IMR-90 (cell line): ENCODE measurements around the gene PLAAT4. TPM values are rescaled to one million over a fixed set of nuclear protein-coding genes. Genes with fewer than 3 reads are reported as not detected.

Experiments
- ATAC-seq: fragments of 200-7000 bp; cut with Tn5 transposase; 2 replicates; pipeline ENCODE4 v1.9.1; 2020; ENCODE audit warnings: low read depth, mild to moderate bottlenecking, moderate library complexity
- BruUV-seq: library from RNA; stranded (reverse); fragments of 400-500 nt; replicated peaks from 2 replicates; lab custom pipeline; 2021; lab: Mats Ljungman, UMichigan
- CTCF ChIA-PET: fragments of 300-600 bp; formaldehyde crosslinking; extraction: SDS; loops from one replicate; lab custom pipeline; 2021; ENCODE audit warnings: antibody characterized with exemption; lab: Yijun Ruan, JAX
- POLR2A ChIA-PET: fragments of 300-600 bp; sonication (Branson Sonifier 250); formaldehyde crosslinking; loops from one replicate; lab custom pipeline; 2022; ENCODE audit warnings: antibody characterized with exemption; ENCODE audit not compliant: unreplicated experiment; lab: Charles Lee
- DNase-seq: peaks from one replicate; pipeline ENCODE4 v3.0.0; 2013
- H2AFZ ChIP-seq: replicated peaks from 2 replicates; pipeline ENCODE3; 2013; ENCODE audit warnings: low read length, mild to moderate bottlenecking; ENCODE audit not compliant: poor library complexity
- H2AK5ac ChIP-seq: 2 replicates; pipeline ENCODE4 v1.6.1; 2013; ENCODE audit warnings: low read depth, low read length, inconsistent platforms
- H2AK9ac ChIP-seq: replicated peaks from 2 replicates; pipeline ENCODE3; 2013; ENCODE audit warnings: mild to moderate bottlenecking, low read depth, low read length, moderate library complexity; ENCODE audit not compliant: poor library complexity
- H2BK120ac ChIP-seq: 2 replicates; pipeline ENCODE4 v1.6.1; 2013; ENCODE audit warnings: low read depth, low read length, inconsistent platforms
- H2BK15ac ChIP-seq: 3 replicates; pipeline ENCODE4 v1.6.1; 2013; ENCODE audit warnings: low read depth, low read length, inconsistent platforms
- H2BK20ac ChIP-seq: 2 replicates; pipeline ENCODE4 v1.6.1; 2013; ENCODE audit warnings: low read depth, mild to moderate bottlenecking, inconsistent platforms, low read length, moderate library complexity
- H2BK5ac ChIP-seq: 2 replicates; pipeline ENCODE4 v1.6.1; 2013; ENCODE audit warnings: mild to moderate bottlenecking, low read depth, low read length, inconsistent platforms; ENCODE audit not compliant: poor library complexity, severe bottlenecking
- H3K14ac ChIP-seq: replicated peaks from 2 replicates; pipeline ENCODE4 v1.6.1; 2013; ENCODE audit warnings: low read depth, low read length, inconsistent platforms
- H3K18ac ChIP-seq: 2 replicates; pipeline ENCODE4 v1.6.1; 2013; ENCODE audit warnings: low read depth, low read length, control low read depth
- H3K23ac ChIP-seq: 2 replicates; pipeline ENCODE4 v1.6.1; 2013; ENCODE audit warnings: low read depth, low read length, inconsistent platforms
- H3K27ac ChIP-seq: 2 replicates; pipeline ENCODE4 v1.5.1; 2013; ENCODE audit warnings: mild to moderate bottlenecking, control low read depth, low read length; ENCODE audit not compliant: insufficient read depth
- H3K27me3 ChIP-seq: 2 replicates; pipeline ENCODE4 v1.6.1; 2013; ENCODE audit warnings: low read length; ENCODE audit not compliant: control insufficient read depth, insufficient read depth
- H3K36me3 ChIP-seq: 2 replicates; pipeline ENCODE4 v1.6.1; 2013; ENCODE audit warnings: low read length, mixed read lengths; ENCODE audit not compliant: control insufficient read depth, insufficient read depth
- H3K4ac ChIP-seq: 2 replicates; pipeline ENCODE4 v1.6.1; 2013; ENCODE audit warnings: low read depth, low read length, inconsistent platforms
- H3K4me1 ChIP-seq: 2 replicates; pipeline ENCODE4 v1.6.1; 2013; ENCODE audit warnings: low read length, mixed read lengths; ENCODE audit not compliant: control insufficient read depth, insufficient read depth
- H3K4me2 ChIP-seq: 2 replicates; pipeline ENCODE4 v1.6.1; 2013; ENCODE audit warnings: low read depth, mild to moderate bottlenecking, control low read depth, low read length, moderate library complexity
- H3K4me3 ChIP-seq: 2 replicates; pipeline ENCODE4 v1.5.1; 2013; ENCODE audit warnings: low read depth, mild to moderate bottlenecking, control low read depth, low read length, moderate library complexity; ENCODE audit not compliant: insufficient read depth
- H3K56ac ChIP-seq: 2 replicates; pipeline ENCODE4 v1.6.1; 2013; ENCODE audit warnings: low read length, inconsistent platforms; ENCODE audit not compliant: insufficient read depth; ENCODE audit errors: extremely low read depth
- H3K79me1 ChIP-seq, 2 experiments: 2 replicates each; pipeline ENCODE4 v1.6.1; 2013; ENCODE audit warnings: low read length in 2 of 2, inconsistent platforms in 1 of 2, low read depth in 1 of 2
- H3K9ac ChIP-seq: 2 replicates; pipeline ENCODE4 v1.6.1; 2013; ENCODE audit warnings: low read depth, low read length, control low read depth
- H3K9me1 ChIP-seq: 2 replicates; pipeline ENCODE4 v1.6.1; 2013; ENCODE audit warnings: low read length, inconsistent platforms; ENCODE audit not compliant: insufficient read depth
- H3K9me3 ChIP-seq: 2 replicates; pipeline ENCODE4 v1.6.1; 2013; ENCODE audit warnings: low read length; ENCODE audit not compliant: control insufficient read depth, insufficient read depth
- H4K20me1 ChIP-seq: 2 replicates; pipeline ENCODE4 v1.6.1; 2013; ENCODE audit warnings: low read length, inconsistent platforms; ENCODE audit not compliant: insufficient read depth
- H4K5ac ChIP-seq: 2 replicates; pipeline ENCODE4 v1.6.1; 2013; ENCODE audit warnings: mild to moderate bottlenecking, low read depth, low read length, control low read depth
- H4K8ac ChIP-seq, 2 experiments: 2 replicates each; pipeline ENCODE4 v1.6.1; 2013; ENCODE audit warnings: low read depth in 2 of 2, low read length in 2 of 2, control low read depth in 1 of 2, inconsistent platforms in 1 of 2
- H4K91ac ChIP-seq: 2 replicates; pipeline ENCODE4 v1.6.1; 2013; ENCODE audit warnings: low read depth, low read length, inconsistent platforms; ENCODE audit not compliant: insufficient read depth
- BHLHE40 ChIP-seq: fragments of 150-350 bp; IDR thresholded peaks from 2 replicates; pipeline ENCODE4 v1.6.1; 2016; ENCODE audit warnings: mild to moderate bottlenecking, low read depth, low read length
- CEBPB ChIP-seq: IDR thresholded peaks from 2 replicates; pipeline ENCODE4 v1.6.1; 2012; ENCODE audit warnings: low read depth, low read length, improper control_type of control experiment
- CHD1 ChIP-seq: IDR thresholded peaks from 2 replicates; pipeline ENCODE4 v1.6.1; 2012; ENCODE audit warnings: low read depth, low read length, improper control_type of control experiment
- FOS ChIP-seq: fragments of 150-350 bp; IDR thresholded peaks from 2 replicates; pipeline ENCODE4 v1.6.1; 2016; ENCODE audit warnings: low read depth, low read length
- MAFK ChIP-seq: IDR thresholded peaks from 2 replicates; pipeline ENCODE4 v1.6.1; 2012; ENCODE audit warnings: low read depth, low read length, improper control_type of control experiment
- MAZ ChIP-seq: IDR thresholded peaks from 2 replicates; pipeline ENCODE4 v1.6.1; 2012; ENCODE audit warnings: low read depth, mild to moderate bottlenecking, low read length, improper control_type of control experiment, moderate library complexity, borderline replicate concordance
- MXI1 ChIP-seq: IDR thresholded peaks from 2 replicates; pipeline ENCODE4 v1.6.1; 2012; ENCODE audit warnings: low read depth, mild to moderate bottlenecking, low read length, moderate library complexity, borderline replicate concordance
- NFE2L2 ChIP-seq: fragments of 150-350 bp; IDR thresholded peaks from 2 replicates; pipeline ENCODE4 v1.6.1; 2016; ENCODE audit warnings: low read depth, mild to moderate bottlenecking, low read length
- POLR2A ChIP-seq: IDR thresholded peaks from 2 replicates; pipeline ENCODE4 v1.6.1; 2012; ENCODE audit warnings: mild to moderate bottlenecking, low read depth, low read length
- RAD21 ChIP-seq: IDR thresholded peaks from 2 replicates; pipeline ENCODE4 v1.6.1; 2012; ENCODE audit warnings: low read length, improper control_type of control experiment
- RCOR1 ChIP-seq: IDR thresholded peaks from 2 replicates; pipeline ENCODE4 v1.6.1; 2012; ENCODE audit warnings: mild to moderate bottlenecking, low read length, improper control_type of control experiment; ENCODE audit not compliant: insufficient replicate concordance
- RFX5 ChIP-seq: IDR thresholded peaks from 2 replicates; pipeline ENCODE4 v1.8.0; 2012; ENCODE audit warnings: low read depth, mild to moderate bottlenecking, low read length, moderate library complexity
- SMC3 ChIP-seq: fragments of 150-350 bp; IDR thresholded peaks from 2 replicates; pipeline ENCODE4 v1.6.1; 2016; ENCODE audit warnings: low read depth, mild to moderate bottlenecking, antibody characterized with exemption, low read length, moderate library complexity
- WGBS, 2 experiments: methylation state at CpG; one replicate each; pipeline versions ENCODE4 v1.1.5 to v1.1.7; 2013; ENCODE audit warnings: missing lambda C conversion rate in 2 of 2; ENCODE audit not compliant: insufficient read length in 1 of 2; ENCODE audit errors: extremely low coverage in 2 of 2; 5-methylcytosine and 5-hydroxymethylcytosine counted together
- dilution Hi-C: fragments of 300-500 bp; cut with HindIII; formaldehyde crosslinking; loops from one replicate; pipeline ENCODE4 v1.14.3; 2018; ENCODE audit warnings: low sequenced_read_pairs; ENCODE audit not compliant: unreplicated experiment
- in situ Hi-C: fragments of 300-500 bp; cut with MboI; formaldehyde crosslinking; loops from 3 replicates; pipeline ENCODE4 v1.14.3; 2019; ENCODE audit warnings: low sequenced_read_pairs, inconsistent platforms, mixed read lengths
- intact Hi-C: fragments of 100-400 bp; cut with micrococcal nuclease; formaldehyde crosslinking; loops from 2 replicates; pipeline ENCODE4 v1.10.0; 2022
- polyA plus RNA-seq, 3 experiments: library from polyadenylated mRNA; depleted of rRNA; stranded (reverse); fragments of >200 nt; gene quantifications; 2 replicates each; pipeline ENCODE4 v1.2.3, GENCODE V29; 2012; ENCODE audit warnings: low replicate concordance in 1 of 3
- total RNA-seq: library from RNA; depleted of rRNA; stranded (reverse); fragments of >200 nt; gene quantifications from 2 replicates; pipeline ENCODE4 v1.2.3, GENCODE V29; 2012
- TF ChIP-seq, protein P1 (sequence below): fragments of 150-350 bp; IDR thresholded peaks from 2 replicates; pipeline ENCODE4 v1.6.1; 2017; ENCODE audit warnings: mild to moderate bottlenecking, antibody characterized with exemption, low read length, low read depth
- TF ChIP-seq, protein P2 (sequence below): fragments of 150-350 bp; IDR thresholded peaks from 2 replicates; pipeline ENCODE4 v1.6.1; 2016; ENCODE audit warnings: low read depth, mild to moderate bottlenecking, low read length, moderate library complexity, borderline replicate concordance
- TF ChIP-seq, protein P3 (sequence below): conservative IDR thresholded peaks from 2 replicates; pipeline ENCODE4 v1.5.1; 2012; ENCODE audit warnings: mild to moderate bottlenecking, low read depth, low read length, improper control_type of control experiment

PLAAT4 gene
- total and polyA plus RNA-seq, 2 of the 4 experiments (the other 2 are of a cell fraction), result 0.17 to 0.18 TPM

DNA sequence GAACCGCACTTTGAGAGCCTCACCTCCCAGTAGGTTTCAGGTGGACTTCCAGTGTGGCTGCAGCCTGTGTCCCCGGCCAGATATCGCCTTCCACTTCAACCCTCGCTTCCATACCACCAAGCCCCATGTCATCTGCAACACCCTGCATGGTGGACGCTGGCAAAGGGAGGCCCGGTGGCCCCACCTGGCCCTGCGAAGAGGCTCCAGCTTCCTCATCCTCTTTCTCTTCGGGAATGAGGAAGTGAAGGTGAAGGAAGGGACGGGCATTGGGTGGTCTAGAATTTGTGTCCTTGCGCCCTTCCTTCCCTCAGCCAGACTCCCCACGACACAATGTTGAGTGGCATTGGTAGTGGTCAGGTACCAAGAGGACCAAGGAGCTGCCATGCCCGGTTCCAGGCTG, 27.9 kb upstream of the PLAAT4 start:
- H3K18ac ChIP-seq, result no peak overlapping the region
- WGBS, 2 experiments, result 67% methylated on average over 1 of the region's 12 CpGs; no CpG with 5 or more reads in 1 of the 2 experiments
- H3K14ac ChIP-seq, result no peak overlapping the region
- ATAC-seq (no peak), DNase-seq (no peak)
- TF ChIP-seq, protein P1, sequence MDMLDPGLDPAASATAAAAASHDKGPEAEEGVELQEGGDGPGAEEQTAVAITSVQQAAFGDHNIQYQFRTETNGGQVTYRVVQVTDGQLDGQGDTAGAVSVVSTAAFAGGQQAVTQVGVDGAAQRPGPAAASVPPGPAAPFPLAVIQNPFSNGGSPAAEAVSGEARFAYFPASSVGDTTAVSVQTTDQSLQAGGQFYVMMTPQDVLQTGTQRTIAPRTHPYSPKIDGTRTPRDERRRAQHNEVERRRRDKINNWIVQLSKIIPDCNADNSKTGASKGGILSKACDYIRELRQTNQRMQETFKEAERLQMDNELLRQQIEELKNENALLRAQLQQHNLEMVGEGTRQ, result no peak
- TF ChIP-seq RAD21 (no peak), SMC3 (no peak), RFX5 (no peak), MXI1 (no peak), RCOR1 (no peak), CHD1 (no peak), MAZ (no peak), MAFK (no peak), POLR2A (no peak), NFE2L2 (no peak), CEBPB (no peak), FOS (no peak), BHLHE40 (no peak)
- TF ChIP-seq, protein P2, sequence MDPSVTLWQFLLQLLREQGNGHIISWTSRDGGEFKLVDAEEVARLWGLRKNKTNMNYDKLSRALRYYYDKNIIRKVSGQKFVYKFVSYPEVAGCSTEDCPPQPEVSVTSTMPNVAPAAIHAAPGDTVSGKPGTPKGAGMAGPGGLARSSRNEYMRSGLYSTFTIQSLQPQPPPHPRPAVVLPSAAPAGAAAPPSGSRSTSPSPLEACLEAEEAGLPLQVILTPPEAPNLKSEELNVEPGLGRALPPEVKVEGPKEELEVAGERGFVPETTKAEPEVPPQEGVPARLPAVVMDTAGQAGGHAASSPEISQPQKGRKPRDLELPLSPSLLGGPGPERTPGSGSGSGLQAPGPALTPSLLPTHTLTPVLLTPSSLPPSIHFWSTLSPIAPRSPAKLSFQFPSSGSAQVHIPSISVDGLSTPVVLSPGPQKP, result no peak
- TF ChIP-seq, protein P3, sequence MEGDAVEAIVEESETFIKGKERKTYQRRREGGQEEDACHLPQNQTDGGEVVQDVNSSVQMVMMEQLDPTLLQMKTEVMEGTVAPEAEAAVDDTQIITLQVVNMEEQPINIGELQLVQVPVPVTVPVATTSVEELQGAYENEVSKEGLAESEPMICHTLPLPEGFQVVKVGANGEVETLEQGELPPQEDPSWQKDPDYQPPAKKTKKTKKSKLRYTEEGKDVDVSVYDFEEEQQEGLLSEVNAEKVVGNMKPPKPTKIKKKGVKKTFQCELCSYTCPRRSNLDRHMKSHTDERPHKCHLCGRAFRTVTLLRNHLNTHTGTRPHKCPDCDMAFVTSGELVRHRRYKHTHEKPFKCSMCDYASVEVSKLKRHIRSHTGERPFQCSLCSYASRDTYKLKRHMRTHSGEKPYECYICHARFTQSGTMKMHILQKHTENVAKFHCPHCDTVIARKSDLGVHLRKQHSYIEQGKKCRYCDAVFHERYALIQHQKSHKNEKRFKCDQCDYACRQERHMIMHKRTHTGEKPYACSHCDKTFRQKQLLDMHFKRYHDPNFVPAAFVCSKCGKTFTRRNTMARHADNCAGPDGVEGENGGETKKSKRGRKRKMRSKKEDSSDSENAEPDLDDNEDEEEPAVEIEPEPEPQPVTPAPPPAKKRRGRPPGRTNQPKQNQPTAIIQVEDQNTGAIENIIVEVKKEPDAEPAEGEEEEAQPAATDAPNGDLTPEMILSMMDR, result no peak
- H2BK5ac ChIP-seq, result no peak overlapping the region
- no peak overlapping the region for H4K8ac ChIP-seq
- H3K9me1 ChIP-seq, result no peaks in the 10 kb centered on the region
- no peak overlapping the region for H3K23ac ChIP-seq
- BruUV-seq, result no TSS peak
- dilution Hi-C loops, result no loop called here
- no peak overlapping the region for H4K91ac ChIP-seq
- H3K4ac ChIP-seq, result no peak overlapping the region
- no peak overlapping the region for H3K4me3 ChIP-seq
- no peak overlapping the region for H4K5ac ChIP-seq
- no peaks in the 10 kb centered on the region for H3K9me3 ChIP-seq
- no peak overlapping the region for H2AFZ ChIP-seq
- no peak overlapping the region for H2BK20ac ChIP-seq
- no peak overlapping the region for H2BK15ac ChIP-seq
- no peak overlapping the region for H2BK120ac ChIP-seq
- POLR2A ChIA-PET, result no interaction called here
- H3K56ac ChIP-seq, result no peak overlapping the region
- H3K79me1 ChIP-seq, result no peaks in the 10 kb centered on the region
- no peaks in the 10 kb centered on the region for H4K20me1 ChIP-seq
- H3K4me1 ChIP-seq, result no peaks in the 10 kb centered on the region
- H3K27me3 ChIP-seq, result peaks cover 5% of the 10 kb centered on the region
- no peak overlapping the region for H3K9ac ChIP-seq
- intact Hi-C loops, result no loop called here
- CTCF ChIA-PET, result interaction anchor here (0.6 kb wide), 1 partner anchor 16 kb away, joined by 3 read pairs; no protein-coding TSS in a partner anchor
- H3K4me2 ChIP-seq, result no peak overlapping the region
- H3K36me3 ChIP-seq, result no peaks in the 10 kb centered on the region
- in situ Hi-C loops, result no loop called here
- H2AK9ac ChIP-seq, result no peak overlapping the region
- no peak overlapping the region for H3K27ac ChIP-seq
- H2AK5ac ChIP-seq, result no peak overlapping the region
